Progenitor cell of endocrine pancreas (in vitro differentiated cells): ENCODE measurements around the gene DLK1. TPM values are rescaled to one million over a fixed set of nuclear protein-coding genes. Genes with fewer than 3 reads are reported as not detected.

Source experiments
- DNase-seq: peaks from one replicate; pipeline ENCODE4 v3.0.0; 2021; ENCODE audit warnings: low spot score; ENCODE audit not compliant: unreplicated experiment
- H3K27ac Mint-ChIP-seq: 2 replicates; pipeline ENCODE4 v1.8.0; 2021; ENCODE audit warnings: mild to moderate bottlenecking, moderate library complexity, mixed read lengths
- H3K27me3 Mint-ChIP-seq: 2 replicates; pipeline ENCODE4 v1.8.0; 2021; ENCODE audit warnings: mixed read lengths
- H3K36me3 Mint-ChIP-seq: 2 replicates; pipeline ENCODE4 v1.8.0; 2022; ENCODE audit warnings: mixed read lengths; ENCODE audit not compliant: insufficient read depth
- H3K4me1 Mint-ChIP-seq: 2 replicates; pipeline ENCODE4 v1.8.0; 2021; ENCODE audit warnings: low read depth, mixed read lengths
- H3K4me3 Mint-ChIP-seq: 2 replicates; pipeline ENCODE4 v1.8.0; 2021; ENCODE audit warnings: low read depth, mild to moderate bottlenecking, moderate library complexity, mixed read lengths
- H3K9me3 Mint-ChIP-seq: 2 replicates; pipeline ENCODE4 v1.8.0; 2021; ENCODE audit warnings: low read depth, mixed read lengths
- CTCF ChIP-seq: fragments of 200-600 bp; sonication (generic); IDR thresholded peaks from one replicate; pipeline ENCODE4 v1.5.0; 2021; ENCODE audit warnings: antibody characterized with exemption, mild to moderate bottlenecking; ENCODE audit not compliant: unreplicated experiment
- total RNA-seq: library from RNA; stranded (reverse); gene quantifications from 2 replicates; pipeline ENCODE4 v1.2.1, GENCODE V29; 2021

Gene DLK1
- total RNA-seq, 1 donor from 2014 or later: 5,856 TPM

- Mint-ChIP-seq H3K4me1 (peaks cover 33% of the 10 kb centered on the region), H3K27ac (peak overlapping the region; percentile 41), H3K27me3 (peaks cover 23% of the 10 kb centered on the region), H3K4me3 (peak overlapping the region; percentile 93), H3K36me3 (peaks cover 52% of the 10 kb centered on the region), H3K9me3 (peaks cover 9% of the 10 kb centered on the region)
- no peak for TF ChIP-seq CTCF
- DNase-seq: no peak
Measured at GRCh38 chr14:100729982-100730381, 3.3 kb downstream of the DLK1 start.

GRCh38 chr14:100730581-100730980, 3.9 kb downstream of the DLK1 start:
- Mint-ChIP-seq H3K4me1 (peaks cover 33% of the 10 kb centered on the region), H3K4me3 (peak overlapping the region; percentile 93), H3K9me3 (peaks cover 9% of the 10 kb centered on the region), H3K36me3 (peaks cover 58% of the 10 kb centered on the region), H3K27me3 (peaks cover 23% of the 10 kb centered on the region), H3K27ac (peak overlapping the region; percentile 37)
- TF ChIP-seq CTCF: no peak
- no peak for DNase-seq

GRCh38 chr14:100731011-100731670, 4.4 kb downstream of the DLK1 start:
- no peak for TF ChIP-seq CTCF
- Mint-ChIP-seq H3K9me3 (peaks cover 3% of the 10 kb centered on the region), H3K4me1 (peaks cover 29% of the 10 kb centered on the region), H3K27me3 (peaks cover 17% of the 10 kb centered on the region), H3K36me3 (peaks cover 54% of the 10 kb centered on the region), H3K27ac (peak overlapping the region; percentile 53), H3K4me3 (peak overlapping the region; percentile 9)
- no peak for DNase-seq

GRCh38 chr14:100731846-100732765, 5.4 kb downstream of the DLK1 start:
- peak overlapping the region; percentile 46 for H3K4me3 Mint-ChIP-seq
- H3K4me1 Mint-ChIP-seq: peaks cover 31% of the 10 kb centered on the region
- peaks cover 14% of the 10 kb centered on the region for H3K27me3 Mint-ChIP-seq
- peaks cover 56% of the 10 kb centered on the region for H3K36me3 Mint-ChIP-seq
- peak overlapping the region; percentile 57 for H3K27ac Mint-ChIP-seq
- no peaks in the 10 kb centered on the region for H3K9me3 Mint-ChIP-seq
- TF ChIP-seq CTCF: no peak
- DNase-seq: no peak

- Mint-ChIP-seq H3K4me1 (peaks cover 32% of the 10 kb centered on the region), H3K9me3 (no peaks in the 10 kb centered on the region), H3K27me3 (peaks cover 10% of the 10 kb centered on the region), H3K36me3 (peaks cover 52% of the 10 kb centered on the region), H3K27ac (peak overlapping the region; percentile 52), H3K4me3 (no peak overlapping the region)
- no peak for DNase-seq
- no peak for TF ChIP-seq CTCF
Measured at GRCh38 chr14:100732766-100733100, 6.0 kb downstream of the DLK1 start.
